ENCODE results near the gene CWC25. TPM values are rescaled to one million over a fixed set of nuclear protein-coding genes. Genes with fewer than 3 reads are reported as not detected.

The CWC25 gene
- total and polyA plus RNA-seq, 9 of the 15 experiments (the other 6 are each of a cell fraction or from before 2014, with no cell fraction given): 16.5 to 27.4 (median 23.0) TPM

- TF ChIP-seq NR2C1 (IDR thresholded peaks at IDR 0.05) (no peak), NR2C1 (tag; IDR thresholded peaks at IDR 0.05) (no peak), ZBTB2 (IDR thresholded peaks at IDR 0.05) (0 out of 2 replicates have a peak, but pooled peaks have one; percentile 45), CEBPB (tag; IDR thresholded peaks at IDR 0.05) (peak; percentile 75), TCF7L2 (IDR thresholded peaks at IDR 0.05; ENCODE audit: low read depth, low read length) (no peak), EWSR1 (IDR thresholded peaks at IDR 0.05; ENCODE audit: borderline replicate concordance, low read depth, partially characterized antibody) (no peak), BACH1 (tag; IDR thresholded peaks at IDR 0.05) (0 out of 2 replicates have a peak, but pooled peaks have one; percentile 38), ZBTB43 (CRISPR knock-in tag; IDR thresholded peaks at IDR 0.05) (no peak), HNRNPH1 (optimal IDR thresholded peaks at IDR 0.05; ENCODE audit: low read depth, low read length) (no peak), E2F6 (IDR thresholded peaks at IDR 0.05; ENCODE audit: borderline replicate concordance in 1 of 2, extremely low read depth in 1 of 2, insufficient read depth in 1 of 2, insufficient read length in 1 of 2, low read depth in 1 of 2, low read length in 1 of 2, poor library complexity in 1 of 2, severe bottlenecking in 1 of 2) (no peak), ZNF644 (tag; IDR thresholded peaks at IDR 0.05; ENCODE audit: low read depth) (no peak), ZBTB9 (CRISPR knock-in tag; IDR thresholded peaks at IDR 0.05) (no peak), ZNF57 (CRISPR knock-in tag; IDR thresholded peaks at IDR 0.05) (no peak), RBM22 (IDR thresholded peaks at IDR 0.05; ENCODE audit: low read depth, low read length, poor library complexity, severe bottlenecking) (no peak), PRMT5 (CRISPR knock-in tag; IDR thresholded peaks at IDR 0.05) (no peak)
Observed at GRCh38 chr17:38867179-38867967, 42.3 kb upstream of the CWC25 start (continued).

Measured in K562 (cell line).